ENCODE data around the gene ZSCAN21.

The ZSCAN21 gene

DNA sequence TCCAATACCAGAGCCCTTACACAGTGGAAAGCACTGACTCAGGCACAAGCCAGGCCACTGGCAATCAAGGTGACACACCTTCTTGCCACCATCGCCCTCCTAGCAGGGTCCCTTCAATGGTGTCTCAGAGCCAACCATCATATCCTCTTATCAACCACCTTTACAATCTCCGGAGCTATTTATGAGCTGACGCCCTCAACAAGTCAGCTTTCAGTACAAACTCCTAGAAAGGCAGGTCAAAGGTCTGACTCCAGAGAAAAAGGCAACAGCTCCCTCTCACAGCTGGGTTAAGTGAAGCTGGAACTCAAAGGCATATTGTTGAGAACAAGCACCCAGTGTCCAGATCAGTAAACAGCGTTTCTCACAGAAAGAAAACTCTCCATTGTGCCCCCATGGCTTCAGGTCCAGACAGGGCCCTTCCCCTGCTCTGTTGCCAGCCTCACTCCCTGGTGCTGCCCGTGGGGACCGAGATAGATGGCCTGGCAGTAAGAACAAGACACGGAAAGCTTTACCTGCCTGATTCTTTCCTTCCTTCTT, 29.5 kb downstream of the ZSCAN21 start:
- no peak for DNase-seq

DNA sequence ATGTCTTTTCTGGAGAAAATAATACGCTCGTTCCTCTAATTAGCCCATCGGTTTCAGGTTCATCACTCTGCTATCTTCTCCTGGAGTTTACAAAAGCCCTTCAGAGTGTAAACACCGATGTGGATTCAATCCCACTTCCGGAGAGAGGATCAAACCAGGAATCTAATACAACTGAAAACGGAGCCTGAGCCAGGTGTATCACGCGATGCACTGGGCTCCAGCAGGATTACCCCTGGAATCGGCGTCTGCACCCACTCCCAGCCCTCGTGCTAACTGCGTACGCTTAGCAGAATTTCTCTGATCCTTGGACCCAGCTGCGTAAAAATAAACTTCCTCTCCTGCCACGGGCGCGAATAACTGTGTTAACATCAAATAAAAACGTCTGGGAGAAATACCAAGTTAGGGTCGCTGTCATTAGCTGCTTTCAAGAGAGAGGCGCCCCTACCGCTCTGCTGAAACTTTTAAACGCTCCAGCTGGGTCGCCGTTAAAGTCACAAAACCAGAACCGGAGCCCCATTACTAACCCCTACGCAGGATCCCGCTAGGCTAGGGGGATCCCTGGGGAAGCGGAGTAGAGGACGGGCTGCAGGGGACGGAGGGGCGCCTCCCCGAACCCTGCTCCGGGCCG, 31.4 kb downstream of the ZSCAN21 start:
- no peak for DNase-seq

DNA sequence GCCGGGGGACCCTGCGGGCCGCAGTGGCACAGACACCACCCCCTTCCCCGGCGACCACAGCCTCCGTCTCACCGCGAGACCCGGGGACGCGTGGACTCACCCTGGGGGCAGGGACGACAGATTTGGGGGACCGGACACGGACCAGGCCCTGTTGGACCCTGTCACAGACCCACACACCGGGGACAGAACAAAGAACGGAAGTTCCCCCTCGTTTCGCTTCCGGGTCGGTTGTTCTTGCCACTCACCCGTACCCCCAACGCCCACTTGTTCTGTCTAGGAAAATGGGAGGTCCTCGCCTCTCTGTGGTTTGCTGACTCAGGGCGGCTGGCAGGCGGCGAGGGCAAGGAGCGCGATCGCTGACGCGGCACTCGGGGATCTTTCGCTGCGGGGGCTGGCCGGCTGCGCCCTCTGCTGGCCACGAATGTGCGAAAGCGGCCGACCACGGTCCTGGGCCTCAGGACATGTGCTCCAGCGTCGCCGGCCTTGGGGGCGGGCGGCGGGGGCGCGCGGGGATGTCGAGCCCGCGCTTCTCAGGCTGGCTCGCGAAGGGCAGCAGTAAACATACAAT, 32.0 kb downstream of the ZSCAN21 start, which contains the start of gene ZNF3:
Gene ZNF3, minus strand, starts transcription at position 189 of the 568 bp plus-strand sequence. CDS start 4,366 bp downstream, outside the sequence.
- DNase-seq: peak; percentile 98

DNA sequence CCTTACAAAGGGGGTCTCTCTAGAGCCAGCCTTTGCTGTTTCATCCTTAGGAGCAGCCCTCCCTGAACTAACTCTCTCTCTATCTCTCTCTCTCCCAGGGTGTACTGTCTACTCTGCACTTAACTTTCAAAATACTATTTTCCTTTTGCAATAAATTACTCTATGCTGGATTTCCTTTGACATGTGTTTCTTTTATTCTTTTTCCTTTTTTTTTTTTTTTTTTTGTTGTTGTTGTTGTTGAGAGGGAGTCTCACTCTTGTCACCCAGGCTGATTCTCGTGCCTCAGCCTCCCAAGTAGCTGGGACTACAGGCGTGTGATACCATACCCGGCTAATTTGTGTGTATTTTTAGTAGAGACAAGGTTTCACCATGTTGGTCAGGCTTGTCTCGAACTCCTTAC, 33.4 kb downstream of the ZSCAN21 start:
- no peak for DNase-seq

DNA sequence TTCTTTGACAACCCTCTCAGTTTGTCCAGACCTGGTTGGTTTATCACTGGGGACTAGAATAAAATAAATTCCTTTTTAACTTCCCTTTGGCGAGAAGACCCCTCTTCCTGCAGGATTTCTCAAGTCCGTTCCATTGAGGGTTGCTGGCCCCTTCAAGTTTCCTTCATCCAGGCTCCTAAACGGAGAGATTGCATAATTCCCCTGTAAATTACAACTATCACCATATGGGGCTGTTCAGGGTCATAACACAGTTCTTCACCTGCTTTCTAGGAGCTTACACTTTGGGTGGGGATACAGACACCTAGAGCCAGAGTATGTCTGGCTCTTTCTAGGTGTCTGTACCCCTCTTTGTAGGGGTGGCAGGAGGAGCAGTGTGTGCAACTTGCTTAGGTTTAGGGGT, 35.9 kb downstream of the ZSCAN21 start:
- no peak for DNase-seq

DNA sequence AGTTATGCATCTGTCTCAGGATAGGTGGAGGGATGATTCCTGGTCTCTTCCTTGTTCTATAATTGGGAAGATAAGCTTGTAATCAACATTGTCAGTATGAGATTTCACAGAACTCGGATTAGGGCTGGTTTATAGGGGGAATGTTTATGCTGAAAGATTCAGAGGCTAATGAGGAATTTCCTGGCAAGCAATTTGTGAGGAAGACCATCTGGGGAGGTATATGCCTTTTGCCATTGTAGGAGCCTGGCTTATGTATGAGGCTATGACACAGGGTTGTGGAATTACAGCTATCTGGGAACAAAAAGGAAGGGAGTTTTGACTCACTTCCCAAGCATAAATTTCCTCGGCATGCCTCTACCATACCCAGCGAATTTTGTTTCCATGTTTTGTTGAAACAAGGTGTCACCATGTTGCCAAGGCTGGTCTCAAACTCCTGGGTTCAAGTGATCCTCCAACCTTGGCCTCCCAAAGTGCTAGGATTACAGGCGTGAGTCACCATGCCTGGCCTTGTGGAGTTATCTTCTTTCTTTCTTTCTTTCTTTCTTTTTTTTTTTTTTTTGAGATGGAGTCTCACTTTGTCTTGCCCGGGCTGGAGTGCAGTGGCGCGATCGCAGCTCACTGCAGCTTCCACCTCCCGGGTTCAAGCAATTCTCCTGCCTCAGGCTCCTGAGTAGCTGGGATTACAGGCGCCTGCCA, 37.6 kb downstream of the ZSCAN21 start:
- DNase-seq: no peak

DNA sequence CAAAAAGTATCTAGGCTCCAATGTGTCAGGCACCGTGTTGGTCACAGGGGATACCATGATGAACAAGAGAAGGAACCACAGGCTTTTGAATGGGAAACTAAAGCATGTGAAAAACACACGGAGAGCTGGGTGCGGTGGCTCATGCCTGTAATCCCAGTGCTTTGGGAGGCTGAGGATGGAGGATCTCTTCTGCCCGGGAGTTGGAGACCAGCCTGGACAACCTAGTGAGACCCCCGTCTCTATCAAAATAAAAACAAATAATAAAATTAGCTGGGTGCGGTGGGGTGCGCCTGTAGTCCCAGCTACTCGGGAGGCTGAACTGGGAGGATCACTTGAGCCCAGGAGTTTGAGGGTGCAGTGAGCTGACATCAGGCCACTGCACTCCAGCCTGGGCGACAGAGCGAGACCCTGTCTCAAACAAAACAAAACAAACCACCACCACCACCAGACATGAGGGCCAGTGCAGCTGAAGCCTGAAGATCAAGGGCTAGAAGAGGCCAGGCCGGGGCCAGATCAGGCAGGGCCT, 38.6 kb downstream of the ZSCAN21 start:
- DNase-seq: no peak

DNA sequence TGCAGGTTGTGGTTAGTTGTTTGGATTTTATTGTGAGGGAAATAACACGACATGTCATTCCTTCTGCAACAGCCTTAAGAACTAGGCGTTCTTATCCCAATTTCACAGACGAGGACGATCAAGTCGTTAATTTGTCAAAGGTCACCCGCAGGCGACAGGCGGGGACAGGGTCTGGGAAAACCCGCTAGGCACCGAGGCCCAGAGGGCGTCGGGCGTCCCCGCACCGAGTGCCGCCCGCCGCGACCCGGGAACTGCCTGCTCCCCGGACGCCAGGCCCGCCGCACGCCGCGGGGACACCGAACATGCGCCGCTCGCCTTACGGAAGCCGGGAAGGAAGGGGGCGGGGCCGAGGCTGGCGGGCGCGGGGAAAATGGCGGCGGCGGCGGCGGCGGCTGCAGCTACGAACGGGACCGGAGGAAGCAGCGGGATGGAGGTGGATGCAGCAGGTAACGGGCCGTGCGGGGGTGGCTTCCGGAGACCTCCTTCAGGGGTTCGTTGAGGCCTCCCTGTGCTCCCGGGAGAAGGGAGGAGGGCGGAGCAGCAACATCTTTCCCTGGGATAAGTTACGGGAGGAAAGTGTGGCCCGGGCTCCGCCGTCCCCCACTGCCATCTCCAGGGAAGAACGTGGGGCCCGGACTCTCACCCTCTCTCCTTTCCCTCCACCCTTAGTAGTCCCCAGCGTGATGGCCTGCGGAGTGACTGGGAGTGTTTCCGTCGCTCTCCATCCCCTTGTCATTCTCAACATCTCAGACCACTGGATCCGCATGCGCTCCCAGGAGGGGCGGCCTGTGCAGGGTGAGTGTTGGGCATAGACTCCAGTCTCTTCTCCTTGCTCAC, 39.3 kb downstream of the ZSCAN21 start, which contains the start of gene COPS6:
Gene COPS6, plus strand, starts transcription at position 349 of the 837 bp plus-strand sequence. Its CDS starts 22 bp downstream, at position 371.
- peak; percentile 77 for DNase-seq

DNA sequence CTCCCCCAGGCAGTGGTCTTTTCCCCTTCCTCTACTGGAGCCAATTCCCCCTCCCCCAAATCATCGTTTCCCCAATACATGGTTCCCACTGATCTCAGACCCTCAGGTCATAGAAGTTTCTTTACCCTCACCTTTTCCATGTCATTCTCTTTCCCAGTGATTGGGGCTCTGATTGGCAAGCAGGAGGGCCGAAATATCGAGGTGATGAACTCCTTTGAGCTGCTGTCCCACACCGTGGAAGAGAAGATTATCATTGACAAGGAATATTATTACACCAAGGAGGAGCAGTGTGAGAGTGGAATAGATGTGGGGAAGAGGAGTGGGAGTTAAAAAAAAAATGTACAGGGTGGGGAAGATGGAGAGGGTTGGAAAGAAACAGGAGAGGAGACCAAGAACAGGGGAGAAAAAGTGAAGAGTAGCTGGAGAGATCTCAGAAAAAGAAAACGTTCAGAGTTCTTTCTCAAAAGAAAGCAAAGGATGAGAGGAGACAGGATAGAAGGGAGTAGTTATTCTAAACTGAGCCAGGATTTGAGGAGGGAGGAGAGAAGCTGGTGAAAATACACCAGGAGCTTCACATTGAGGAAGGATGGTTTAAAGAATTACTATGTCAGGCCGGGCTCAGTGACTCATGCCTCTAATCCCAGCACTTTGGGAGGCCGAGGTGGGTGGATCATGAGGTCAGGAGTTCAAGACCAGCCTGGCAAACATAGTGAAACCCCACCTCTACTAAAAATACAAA, 40.1 kb downstream of the ZSCAN21 start:
- DNase-seq: no peak

DNA sequence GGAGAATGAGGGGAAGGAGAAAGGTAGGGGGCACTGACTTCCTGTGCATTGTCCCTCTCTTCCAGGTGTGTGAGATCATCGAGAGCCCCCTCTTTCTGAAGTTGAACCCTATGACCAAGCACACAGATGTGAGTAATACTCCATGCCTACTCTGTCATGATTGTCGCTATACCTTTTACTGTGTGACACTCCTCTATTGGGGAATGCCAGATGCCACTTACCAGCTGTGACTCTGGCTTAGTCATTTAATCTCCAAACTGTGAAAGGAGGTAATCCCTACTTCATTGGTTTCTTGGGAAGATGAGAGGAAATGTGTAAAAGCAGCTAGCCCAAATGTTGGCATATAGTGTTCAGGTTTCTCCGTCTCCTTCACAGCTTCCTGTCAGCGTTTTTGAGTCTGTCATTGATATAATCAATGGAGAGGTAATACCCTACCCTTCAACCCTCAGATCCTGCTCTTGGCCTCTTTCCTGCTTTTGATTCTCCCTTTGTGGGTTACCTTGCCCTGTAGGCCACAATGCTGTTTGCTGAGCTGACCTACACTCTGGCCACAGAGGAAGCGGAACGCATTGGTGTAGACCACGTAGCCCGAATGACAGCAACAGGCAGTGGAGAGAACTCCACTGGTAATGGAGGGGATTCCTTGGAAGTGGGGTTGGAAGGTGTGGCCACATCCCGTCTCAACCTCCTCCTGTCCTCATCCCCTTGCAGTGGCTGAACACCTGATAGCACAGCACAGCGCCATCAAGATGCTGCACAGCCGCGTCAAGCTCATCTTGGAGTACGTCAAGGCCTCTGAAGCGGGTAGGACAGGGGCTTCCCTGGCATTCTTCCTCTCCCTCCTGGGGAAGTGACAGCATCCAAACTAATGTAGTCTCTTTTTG, 41.2 kb downstream of the ZSCAN21 start:
- DNase-seq: no peak

DNA sequence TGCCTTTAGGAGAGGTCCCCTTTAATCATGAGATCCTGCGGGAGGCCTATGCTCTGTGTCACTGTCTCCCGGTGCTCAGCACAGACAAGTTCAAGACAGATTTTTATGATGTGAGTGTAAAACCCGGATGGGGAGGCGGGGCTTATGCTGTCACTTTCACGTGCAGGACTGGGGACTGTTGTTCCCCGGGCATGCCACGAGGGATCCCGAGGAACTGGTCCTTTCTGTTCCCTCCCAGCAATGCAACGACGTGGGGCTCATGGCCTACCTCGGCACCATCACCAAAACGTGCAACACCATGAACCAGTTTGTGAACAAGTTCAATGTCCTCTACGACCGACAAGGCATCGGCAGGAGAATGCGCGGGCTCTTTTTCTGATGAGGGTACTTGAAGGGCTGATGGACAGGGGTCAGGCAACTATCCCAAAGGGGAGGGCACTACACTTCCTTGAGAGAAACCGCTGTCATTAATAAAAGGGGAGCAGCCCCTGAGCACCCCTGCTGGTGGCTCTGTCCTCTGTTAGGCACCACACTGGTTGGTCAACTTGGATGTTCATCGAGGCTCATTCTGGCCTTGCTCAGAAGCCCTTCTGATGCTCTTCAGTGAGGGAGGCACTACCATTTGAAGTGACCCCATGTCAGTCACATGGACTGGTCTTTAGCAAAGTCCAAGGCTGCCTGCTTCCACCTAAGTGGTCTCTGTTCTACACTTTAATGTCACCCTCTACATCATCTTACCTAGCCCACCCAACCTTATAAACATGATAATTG, 42.0 kb downstream of the ZSCAN21 start:
- no peak for DNase-seq

DNA sequence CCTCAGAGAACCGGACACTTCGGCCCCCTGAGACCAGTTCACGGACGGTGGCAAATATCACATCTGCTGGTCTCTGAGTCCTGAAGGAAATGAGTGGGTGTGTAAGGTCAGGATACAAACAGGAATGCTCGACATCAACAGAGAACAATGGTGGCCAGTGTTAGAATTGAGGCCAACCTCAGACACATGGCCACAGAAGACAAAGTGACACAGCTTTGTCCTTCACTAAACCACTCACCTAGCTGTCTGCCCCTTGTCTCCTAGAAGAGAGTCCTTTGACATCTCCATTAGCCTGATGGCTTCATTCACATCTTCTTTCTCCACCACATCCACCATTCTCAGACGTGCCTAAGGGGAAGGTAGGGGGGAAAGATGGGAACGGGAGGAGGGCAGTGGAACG, 43.5 kb downstream of the ZSCAN21 start:
- no peak for DNase-seq

DNA sequence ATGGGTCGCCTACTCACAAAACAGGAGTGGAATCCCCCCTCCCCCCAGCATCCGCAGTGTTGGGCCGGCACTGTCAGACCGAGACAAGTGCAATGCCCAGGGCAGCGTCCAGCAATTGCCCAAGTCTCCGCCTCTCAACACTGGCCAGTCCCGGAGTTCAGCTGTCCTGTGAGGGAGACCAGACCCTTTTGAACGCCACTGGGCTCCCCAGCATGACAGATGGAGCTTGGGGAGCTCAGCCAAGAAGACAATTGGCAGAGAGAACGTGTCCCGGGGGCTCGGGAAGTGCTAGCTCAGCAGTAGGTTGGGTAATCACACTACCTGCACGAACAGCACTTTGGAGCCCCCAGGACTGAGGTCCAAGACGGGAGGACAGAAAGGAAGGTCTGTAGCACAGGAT, 43.9 kb downstream of the ZSCAN21 start:
- no peak for DNase-seq

DNA sequence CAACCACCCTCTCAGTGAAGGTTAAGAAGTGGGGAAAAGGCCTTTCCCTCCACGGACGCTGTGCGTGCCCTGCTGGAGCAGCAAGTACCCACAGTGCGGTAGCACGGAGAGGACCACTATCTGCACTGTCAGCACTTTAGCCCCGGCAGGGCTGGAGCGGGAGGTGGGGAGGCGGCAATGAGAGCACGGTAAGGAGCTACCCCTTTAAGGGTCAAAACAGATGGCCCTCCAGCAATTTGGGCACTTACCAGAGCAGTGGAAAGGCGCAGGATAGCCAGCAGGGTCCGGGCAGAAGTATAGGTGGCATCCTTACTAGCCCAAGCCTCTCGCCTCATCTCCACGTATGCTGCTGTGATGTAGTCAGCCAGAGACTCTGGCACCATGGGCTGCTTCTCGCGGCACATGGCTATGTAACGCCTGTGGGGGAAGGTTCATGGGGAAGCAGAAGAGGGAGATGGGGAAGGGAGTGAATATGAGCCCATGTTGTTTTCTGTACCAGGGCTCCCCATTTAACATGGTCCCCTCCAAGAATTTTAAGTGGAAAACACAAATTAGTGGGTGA, 44.4 kb downstream of the ZSCAN21 start:
- DNase-seq: no peak

DNA sequence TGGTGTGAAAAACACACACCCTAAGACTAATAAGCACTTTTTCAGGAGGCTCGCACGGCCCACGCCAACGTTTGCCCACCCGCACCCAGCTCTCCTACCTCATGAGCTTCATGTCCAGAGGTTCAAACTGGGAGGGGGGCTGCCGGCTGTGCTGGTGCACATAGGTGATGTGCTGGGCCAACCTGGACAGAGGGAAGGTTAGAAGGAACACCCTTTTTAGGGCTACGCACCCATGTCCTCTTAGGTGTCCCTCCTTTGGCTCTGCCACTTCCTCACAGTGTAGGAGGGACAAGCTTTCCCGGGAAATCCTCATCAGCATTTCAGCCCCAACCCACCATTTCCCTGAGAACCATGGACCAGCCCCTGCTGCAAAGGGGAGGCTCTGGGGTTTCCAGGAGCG, 45.7 kb downstream of the ZSCAN21 start:
- no peak for DNase-seq

DNA sequence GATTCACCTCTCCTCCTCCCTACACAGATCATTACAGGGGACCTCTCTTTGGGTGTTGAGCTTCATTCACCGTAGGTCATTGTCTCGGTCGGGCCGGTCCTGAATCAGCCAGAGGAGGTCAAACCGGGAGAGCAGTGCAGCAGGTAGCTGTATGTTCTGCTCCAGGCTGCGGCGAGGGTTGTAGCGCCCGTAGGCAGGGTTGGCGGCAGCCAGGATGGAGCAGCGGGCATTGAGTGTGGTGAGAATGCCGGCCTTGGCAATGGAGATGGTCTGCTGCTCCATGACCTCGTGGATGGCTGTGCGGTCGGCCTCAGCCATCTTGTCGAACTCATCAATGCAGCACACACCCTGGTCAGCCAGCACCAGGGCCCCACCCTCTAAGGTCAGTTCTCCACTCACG, 46.1 kb downstream of the ZSCAN21 start:
- DNase-seq: no peak

DNA sequence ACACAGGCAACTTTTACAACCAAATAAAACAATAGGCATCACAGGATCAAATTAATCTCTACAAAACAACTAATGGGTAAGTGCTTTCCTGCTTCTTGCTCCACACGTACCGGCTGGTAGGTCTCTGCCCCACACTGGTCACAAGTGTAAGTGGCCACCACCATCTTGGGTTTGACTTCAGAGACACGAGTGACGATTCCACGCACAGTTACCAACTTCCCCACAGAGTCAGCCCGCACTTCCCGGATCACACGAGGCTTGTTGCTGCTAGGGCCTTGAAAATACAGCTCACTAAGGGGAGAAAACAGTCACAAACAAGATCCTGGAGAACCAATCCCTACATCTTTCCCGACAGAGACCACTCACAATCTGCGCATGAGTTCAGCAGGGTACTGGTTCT, 49.3 kb downstream of the ZSCAN21 start:
- DNase-seq: no peak

DNA sequence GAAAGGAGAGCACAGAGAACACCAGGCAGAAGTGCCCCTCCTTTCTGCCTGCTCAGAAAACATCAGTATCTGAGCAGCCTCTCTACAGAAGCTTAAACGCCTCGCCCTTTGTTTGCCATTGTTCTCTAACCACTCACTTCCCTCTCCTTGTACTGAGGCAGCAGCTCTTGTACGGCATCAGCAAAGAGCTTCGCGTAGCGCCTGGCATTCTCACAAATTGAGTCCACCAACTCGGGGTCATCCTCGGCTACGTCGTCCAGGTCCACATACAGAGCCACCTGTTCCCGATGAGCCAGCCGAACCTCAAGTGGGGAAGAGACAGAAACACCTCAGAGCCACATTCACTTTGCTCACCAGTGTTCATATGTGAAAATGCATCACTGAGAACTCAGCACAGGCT, 49.9 kb downstream of the ZSCAN21 start:
- DNase-seq: no peak

DNA sequence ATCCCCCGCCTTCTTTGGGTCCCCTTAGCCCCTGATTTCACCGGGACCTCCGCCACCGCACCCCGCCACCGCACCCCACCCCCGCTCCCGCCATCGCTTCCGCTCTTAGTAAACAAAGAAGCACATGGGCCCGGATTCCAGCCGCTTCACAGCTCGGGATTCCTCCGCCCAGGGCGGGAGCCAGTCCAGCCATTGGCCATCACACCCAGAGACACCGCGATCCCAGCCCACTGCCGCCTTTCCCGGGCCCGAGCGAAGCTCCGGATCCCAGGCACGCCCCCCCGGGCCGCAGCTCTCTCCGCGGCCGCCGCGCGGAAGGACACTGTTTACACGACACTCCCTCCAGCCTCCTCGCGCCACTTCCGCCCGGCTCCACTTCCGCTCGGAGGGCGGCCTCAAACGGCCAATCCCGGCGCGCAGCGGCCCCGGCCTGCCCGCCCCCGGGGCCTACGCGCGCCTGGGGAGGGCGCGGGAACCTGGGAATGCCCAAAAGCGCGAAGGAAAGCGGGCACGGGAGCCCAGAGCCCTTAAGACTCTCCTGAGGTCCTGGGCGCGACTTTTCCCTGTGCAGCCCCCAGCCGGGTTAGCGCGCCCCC, 50.9 kb downstream of the ZSCAN21 start:
- DNase-seq: peak; percentile 83

Data from CD4-positive, alpha-beta T cell treated with Interferon gamma for 1 hour (primary cell).